Measurements from ENCODE around the gene KIAA1755.

Gene KIAA1755

GRCh38 chr20:38226553-38226952 lies 34.0 kb downstream of the KIAA1755 start:
- in situ Hi-C loops (cut with HindIII; ENCODE audit: low pct_ligation_motif_present, low sequenced_read_pairs): no loop called here
- H3K36me3 ChIP-seq (replicated peaks): peaks cover 87% of the 10 kb centered on the region
- no peak overlapping the region for H3K4me3 ChIP-seq (ENCODE audit: low read depth, low read length)
- no peaks in the 10 kb centered on the region for H3K27me3 ChIP-seq (replicated peaks)
- TF ChIP-seq, protein P1, sequence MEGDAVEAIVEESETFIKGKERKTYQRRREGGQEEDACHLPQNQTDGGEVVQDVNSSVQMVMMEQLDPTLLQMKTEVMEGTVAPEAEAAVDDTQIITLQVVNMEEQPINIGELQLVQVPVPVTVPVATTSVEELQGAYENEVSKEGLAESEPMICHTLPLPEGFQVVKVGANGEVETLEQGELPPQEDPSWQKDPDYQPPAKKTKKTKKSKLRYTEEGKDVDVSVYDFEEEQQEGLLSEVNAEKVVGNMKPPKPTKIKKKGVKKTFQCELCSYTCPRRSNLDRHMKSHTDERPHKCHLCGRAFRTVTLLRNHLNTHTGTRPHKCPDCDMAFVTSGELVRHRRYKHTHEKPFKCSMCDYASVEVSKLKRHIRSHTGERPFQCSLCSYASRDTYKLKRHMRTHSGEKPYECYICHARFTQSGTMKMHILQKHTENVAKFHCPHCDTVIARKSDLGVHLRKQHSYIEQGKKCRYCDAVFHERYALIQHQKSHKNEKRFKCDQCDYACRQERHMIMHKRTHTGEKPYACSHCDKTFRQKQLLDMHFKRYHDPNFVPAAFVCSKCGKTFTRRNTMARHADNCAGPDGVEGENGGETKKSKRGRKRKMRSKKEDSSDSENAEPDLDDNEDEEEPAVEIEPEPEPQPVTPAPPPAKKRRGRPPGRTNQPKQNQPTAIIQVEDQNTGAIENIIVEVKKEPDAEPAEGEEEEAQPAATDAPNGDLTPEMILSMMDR (IDR thresholded peaks at IDR 0.05; ENCODE audit: low read depth, low read length, missing control alignments): no peak
- H3K27ac ChIP-seq: no peak overlapping the region
- no peak for DNase-seq

DNA sequence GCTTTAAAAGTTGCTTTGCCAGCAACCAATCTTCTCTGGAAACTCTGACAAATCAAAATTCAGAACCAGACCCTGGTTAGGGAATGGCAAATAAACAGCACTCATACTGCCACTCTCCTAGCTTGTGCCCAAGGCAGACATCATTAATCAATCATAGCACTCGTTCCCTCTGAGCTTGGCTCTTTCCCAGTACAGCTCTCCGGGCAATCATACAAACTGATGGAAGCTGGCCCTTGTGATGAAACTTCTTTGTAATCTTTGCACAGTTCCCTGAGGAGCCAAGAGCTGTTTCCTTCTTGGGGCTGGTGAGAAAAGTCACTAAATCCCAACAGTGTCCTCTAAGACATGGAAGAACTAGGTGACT lies 34.7 kb downstream of the KIAA1755 start:
- in situ Hi-C loops (cut with HindIII; ENCODE audit: low pct_ligation_motif_present, low sequenced_read_pairs): no loop called here
- no peaks in the 10 kb centered on the region for H3K27me3 ChIP-seq (replicated peaks)
- DNase-seq: no peak
- peaks cover 93% of the 10 kb centered on the region for H3K36me3 ChIP-seq (replicated peaks)
- TF ChIP-seq, protein P1 (IDR thresholded peaks at IDR 0.05; ENCODE audit: low read depth, low read length, missing control alignments): no peak
- no peak overlapping the region for H3K27ac ChIP-seq
- H3K4me3 ChIP-seq (ENCODE audit: low read depth, low read length): no peak overlapping the region

- in situ Hi-C loops (cut with HindIII; ENCODE audit: low pct_ligation_motif_present, low sequenced_read_pairs): no loop called here
- Histone ChIP-seq H3K36me3 (replicated peaks) (peaks cover 96% of the 10 kb centered on the region), H3K27me3 (replicated peaks) (no peaks in the 10 kb centered on the region), H3K27ac (no peak overlapping the region), H3K4me3 (ENCODE audit: low read depth, low read length) (no peak overlapping the region)
- no peak for DNase-seq
- TF ChIP-seq, protein P1 (IDR thresholded peaks at IDR 0.05; ENCODE audit: low read depth, low read length, missing control alignments): no peak
Observed at GRCh38 chr20:38225240-38225899, 35.2 kb downstream of the KIAA1755 start.

DNA sequence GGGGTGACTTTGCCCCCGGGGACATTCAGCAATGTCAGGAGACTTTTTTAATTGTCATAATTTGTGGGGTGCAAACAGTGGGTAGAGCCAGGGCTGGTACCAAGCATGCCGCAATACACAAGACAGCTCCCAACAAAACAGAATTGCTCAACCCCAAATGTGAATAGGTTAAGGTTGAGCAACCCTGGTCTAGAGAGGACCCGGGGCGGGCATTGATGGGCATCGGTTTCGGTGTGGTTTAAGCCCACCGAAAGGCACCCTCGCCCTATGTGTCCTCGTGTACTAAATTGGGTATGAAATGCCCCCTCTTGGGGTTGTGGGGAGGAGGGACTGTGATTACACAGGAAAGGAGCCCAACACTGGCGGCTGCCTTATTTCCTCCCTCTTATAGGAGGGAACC lies 36.0 kb downstream of the KIAA1755 start:
- no peak for DNase-seq
- Histone ChIP-seq H3K36me3 (replicated peaks) (peaks cover 95% of the 10 kb centered on the region), H3K4me3 (ENCODE audit: low read depth, low read length) (no peak overlapping the region), H3K27me3 (replicated peaks) (no peaks in the 10 kb centered on the region), H3K27ac (no peak overlapping the region)
- TF ChIP-seq, protein P1 (IDR thresholded peaks at IDR 0.05; ENCODE audit: low read depth, low read length, missing control alignments): no peak
- in situ Hi-C loops (cut with HindIII; ENCODE audit: low pct_ligation_motif_present, low sequenced_read_pairs): no loop called here

GRCh38 chr20:38223743-38224100 lies 36.8 kb downstream of the KIAA1755 start:
- in situ Hi-C loops (cut with HindIII; ENCODE audit: low pct_ligation_motif_present, low sequenced_read_pairs): no loop called here
- no peaks in the 10 kb centered on the region for H3K27me3 ChIP-seq (replicated peaks)
- peaks cover 95% of the 10 kb centered on the region for H3K36me3 ChIP-seq (replicated peaks)
- TF ChIP-seq, protein P1 (IDR thresholded peaks at IDR 0.05; ENCODE audit: low read depth, low read length, missing control alignments): no peak
- no peak for DNase-seq
- no peak overlapping the region for H3K27ac ChIP-seq
- H3K4me3 ChIP-seq (ENCODE audit: low read depth, low read length): no peak overlapping the region

Data from brain microvascular endothelial cell (primary cell).